NCI-H524 treated with DMSO at 0.1 percent for 48 hours (cell line): ENCODE results near the gene MED17.

Experiments
- DNase-seq: peaks from one replicate; lab custom pipeline; 2025; lab: John Stamatoyannopoulos, UW

Gene MED17

GRCh38 chr11:93817426-93818348, 33.6 kb downstream of the MED17 start:
- no peak for DNase-seq

- no peak for DNase-seq
These were observed 36.0 kb downstream of the MED17 start for GRCh38 chr11:93819966-93820695.

- no peak for DNase-seq
These were observed 36.8 kb downstream of the MED17 start for GRCh38 chr11:93820847-93821246.

- DNase-seq = no peak
These were observed 37.5 kb downstream of the MED17 start for GRCh38 chr11:93821617-93822016.

- DNase-seq = no peak
These were observed 38.3 kb downstream of the MED17 start for GRCh38 chr11:93822359-93822758.

GRCh38 chr11:93823210-93823609, 39.1 kb downstream of the MED17 start:
- no peak for DNase-seq

GRCh38 chr11:93827363-93827762, 43.3 kb downstream of the MED17 start:
- DNase-seq = no peak

- DNase-seq = no peak
These were observed 45.5 kb downstream of the MED17 start for GRCh38 chr11:93829598-93829997.

GRCh38 chr11:93831343-93832127, 47.5 kb downstream of the MED17 start:
- DNase-seq = no peak

- no peak for DNase-seq
These were observed 48.7 kb downstream of the MED17 start for GRCh38 chr11:93832780-93833179.

GRCh38 chr11:93838967-93839366, 54.9 kb downstream of the MED17 start:
- no peak for DNase-seq

GRCh38 chr11:93840180-93840579, 56.1 kb downstream of the MED17 start:
- no peak for DNase-seq

GRCh38 chr11:93840981-93841380, 56.9 kb downstream of the MED17 start:
- no peak for DNase-seq

- no peak for DNase-seq
These were observed 57.4 kb downstream of the MED17 start for GRCh38 chr11:93841446-93841845.

- DNase-seq = no peak
These were observed 58.0 kb downstream of the MED17 start for GRCh38 chr11:93842034-93842433.

GRCh38 chr11:93842461-93842860, 58.4 kb downstream of the MED17 start:
- no peak for DNase-seq

GRCh38 chr11:93843906-93844305, 59.8 kb downstream of the MED17 start:
- no peak for DNase-seq

GRCh38 chr11:93844568-93844967, 60.5 kb downstream of the MED17 start:
- DNase-seq = no peak

GRCh38 chr11:93845181-93846092, 61.4 kb downstream of the MED17 start:
- no peak for DNase-seq

GRCh38 chr11:93846411-93846810, 62.3 kb downstream of the MED17 start:
- DNase-seq = no peak

GRCh38 chr11:93849201-93849600, 65.1 kb downstream of the MED17 start:
- DNase-seq = no peak
